Esophagus mucosa (tissue), 1 donor: ENCODE measurements around the gene CRY1. TPM values are rescaled to one million over a fixed set of nuclear protein-coding genes. Genes with fewer than 3 reads are reported as not detected.
"Not testable (repeated sequence)": the region's sequence is repeated elsewhere in the genome, so short reads cannot be mapped to it uniquely, and the experiment has no call there.

Experiments used
- ATAC-seq: fragments of 200-7000 bp; cut with Tn5 transposase; one replicate; pipeline ENCODE4 v1.9.1; 2020
- total RNA-seq: library from RNA; stranded (reverse); gene quantifications from one replicate; pipeline ENCODE4 v1.2.4, GENCODE V29; 2023
- donor health status: DM: yes; HTN: yes; CAD: no.

The CRY1 gene
- total RNA-seq, 1 donor from 2014 or later, result 5.0 TPM

GRCh38 chr12:107058190-107058589 lies 35.2 kb downstream of the CRY1 start:
- ATAC-seq, result no peak

DNA sequence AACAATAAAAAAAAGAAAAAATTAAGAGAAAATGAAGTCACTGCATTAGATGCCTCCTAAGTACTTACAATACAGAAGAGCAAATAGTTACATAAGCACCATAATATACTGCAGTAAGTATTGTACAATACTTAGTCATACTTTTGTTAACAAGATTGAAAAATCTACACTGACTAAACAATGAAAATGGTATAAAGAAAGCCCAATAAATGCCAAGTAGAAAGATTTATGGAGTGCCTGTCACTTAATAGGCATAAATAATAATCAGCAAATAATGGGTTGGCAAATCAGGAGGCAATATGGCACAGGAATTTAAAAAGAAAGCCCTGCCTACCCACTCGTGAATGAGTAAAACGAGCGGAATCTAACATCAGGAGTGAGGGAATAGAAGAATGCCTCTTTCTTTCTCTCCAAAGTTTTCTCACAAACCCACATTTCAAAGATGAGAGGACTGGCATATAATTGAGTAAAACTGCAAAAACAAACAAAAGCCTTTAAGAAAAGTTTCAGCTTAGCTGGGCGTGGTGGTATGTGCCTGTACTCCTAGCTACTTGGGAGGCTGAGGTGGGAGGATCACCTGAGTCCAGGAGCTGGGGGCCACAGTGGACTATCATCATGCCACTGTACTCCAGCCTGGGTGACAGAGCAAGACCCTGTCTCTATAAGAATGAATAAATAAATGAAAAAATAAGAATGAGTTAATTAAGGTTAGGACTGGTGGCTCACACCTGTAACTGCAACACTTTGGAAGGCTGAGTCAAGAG lies 36.1 kb downstream of the CRY1 start:
- peak; percentile 73 for ATAC-seq

DNA sequence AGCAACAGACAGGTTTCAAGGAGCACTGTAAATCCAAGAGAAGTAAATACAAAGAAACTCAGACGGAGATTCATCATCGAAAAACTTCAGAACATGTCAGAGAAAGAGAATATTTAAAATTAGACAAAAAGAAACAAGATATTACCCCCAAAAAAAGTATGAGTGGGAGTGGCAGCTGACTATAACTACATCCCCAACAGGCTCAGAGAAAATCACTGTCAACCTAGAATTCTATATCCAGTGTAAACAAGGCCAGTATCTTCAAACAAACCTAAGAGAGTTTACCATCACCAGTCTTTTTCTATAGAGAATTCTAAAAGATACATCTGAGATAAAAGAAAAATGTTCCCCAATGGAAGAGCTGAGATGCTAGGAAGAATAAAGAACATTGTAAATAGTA lies 39.6 kb downstream of the CRY1 start:
- no peak for ATAC-seq

GRCh38 chr12:107045186-107045585 lies 48.2 kb downstream of the CRY1 start:
- no peak for ATAC-seq

- no peak for ATAC-seq
Observed at GRCh38 chr12:107042801-107043200, 50.5 kb downstream of the CRY1 start.

DNA sequence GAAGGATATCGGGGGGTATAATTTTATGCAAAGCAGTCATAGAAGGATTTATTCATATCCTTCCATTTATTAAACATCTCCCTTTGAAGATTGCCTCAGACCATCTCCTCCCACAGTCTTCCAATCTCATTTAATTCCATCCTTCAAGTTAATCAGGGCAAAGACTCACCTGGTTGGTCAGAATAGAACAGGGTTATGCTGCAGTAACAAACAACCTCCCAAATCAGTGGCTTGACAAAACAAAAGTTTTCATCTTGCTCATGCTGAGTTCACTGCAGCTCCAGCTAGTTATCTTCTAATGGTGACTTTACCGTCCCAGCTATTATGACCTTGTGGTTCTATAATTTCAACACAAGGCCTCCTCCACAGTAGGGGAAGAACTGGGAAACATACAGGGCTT lies 57.6 kb downstream of the CRY1 start:
- no peak for ATAC-seq

GRCh38 chr12:107033758-107034739 lies 59.3 kb downstream of the CRY1 start:
- ATAC-seq, result no peak

DNA sequence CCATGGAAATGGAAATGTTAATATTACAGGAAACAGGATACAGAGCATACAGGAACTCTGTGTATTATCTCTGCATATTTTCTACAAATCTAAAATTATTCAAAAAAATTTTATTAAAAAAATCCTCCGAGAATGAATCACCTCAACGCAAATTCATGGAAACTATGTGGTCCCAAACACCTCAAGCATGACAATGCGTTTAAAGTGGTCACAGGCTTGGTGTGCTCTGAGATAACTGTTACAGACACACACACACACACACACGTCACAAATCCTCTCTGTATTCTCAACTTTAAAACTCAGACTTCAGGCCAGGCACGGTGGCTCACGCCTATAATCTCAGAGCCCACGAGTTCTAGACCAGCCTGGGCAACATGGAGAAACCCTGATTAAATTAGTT lies 61.1 kb downstream of the CRY1 start:
- ATAC-seq, result no peak

DNA sequence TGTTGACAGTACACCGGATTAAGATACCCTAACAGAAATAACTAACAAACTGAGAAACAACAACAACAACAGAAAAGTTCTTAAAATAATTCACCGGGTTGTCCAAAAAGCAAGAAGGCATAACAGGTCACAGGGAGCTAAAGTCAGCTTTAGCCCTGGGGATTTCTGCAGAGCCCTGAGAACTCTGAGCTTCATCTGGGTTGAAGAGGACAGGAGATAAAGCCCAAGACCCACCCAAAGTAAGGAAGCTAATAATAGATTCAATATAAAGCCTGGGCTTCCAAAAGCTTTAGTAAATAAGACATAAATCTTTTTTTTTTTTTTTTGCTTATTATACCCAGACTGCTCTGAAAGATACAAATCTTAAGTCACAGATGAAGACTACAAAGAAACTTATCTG lies 62.3 kb downstream of the CRY1 start:
- ATAC-seq, result no peak

- no peak for ATAC-seq
Observed at GRCh38 chr12:107029081-107029480, 64.3 kb downstream of the CRY1 start.

GRCh38 chr12:107027636-107028053 lies 65.7 kb downstream of the CRY1 start:
- ATAC-seq, result peak; percentile 100

- no peak for ATAC-seq
Observed at GRCh38 chr12:107026806-107027635, 66.3 kb downstream of the CRY1 start.

DNA sequence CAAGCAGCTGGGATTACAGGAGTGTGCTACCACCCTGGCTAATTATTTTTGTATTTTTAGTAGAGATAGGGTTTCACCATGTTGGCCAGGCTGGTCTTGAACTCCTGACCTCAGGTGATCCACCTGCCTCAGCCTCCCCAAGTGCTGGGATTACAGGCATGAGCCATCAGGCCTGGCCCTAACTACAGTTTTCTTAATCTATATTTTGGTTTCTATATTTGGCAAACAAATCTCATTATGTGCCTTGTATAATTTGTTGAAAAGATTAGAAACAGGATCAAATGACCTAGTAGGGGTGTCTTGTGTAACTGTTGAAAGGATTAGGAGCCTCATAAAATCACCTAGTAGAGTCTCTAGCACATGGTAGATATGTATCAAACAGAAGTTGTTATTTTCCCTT lies 67.0 kb downstream of the CRY1 start:
- not testable (repeated sequence) for ATAC-seq

- no peak for ATAC-seq
Observed at GRCh38 chr12:107025671-107026070, 67.7 kb downstream of the CRY1 start.

- ATAC-seq, result no peak
Observed at GRCh38 chr12:107019546-107019945, 73.8 kb downstream of the CRY1 start.

GRCh38 chr12:107017042-107017441 lies 76.3 kb downstream of the CRY1 start:
- no peak for ATAC-seq

DNA sequence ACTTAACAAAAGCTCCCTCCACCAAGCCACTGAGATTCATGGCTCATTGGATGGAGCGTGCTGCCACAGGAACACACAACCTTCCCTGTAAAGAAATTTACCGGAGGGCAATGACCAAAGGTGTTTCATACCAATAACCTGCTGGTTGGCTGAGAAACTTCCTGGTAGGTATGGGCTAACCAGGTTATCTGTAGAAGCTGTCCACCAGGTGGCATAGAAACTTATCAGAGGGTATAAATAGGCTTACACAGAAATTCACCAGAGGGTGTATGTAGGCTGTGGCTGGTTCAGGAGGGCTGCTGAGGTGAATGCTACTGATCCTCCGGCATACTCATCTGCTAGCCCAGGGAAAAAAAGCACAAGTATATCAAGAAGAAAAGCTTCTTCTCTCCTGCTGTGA lies 79.3 kb downstream of the CRY1 start:
- ATAC-seq, result peak; percentile 98

DNA sequence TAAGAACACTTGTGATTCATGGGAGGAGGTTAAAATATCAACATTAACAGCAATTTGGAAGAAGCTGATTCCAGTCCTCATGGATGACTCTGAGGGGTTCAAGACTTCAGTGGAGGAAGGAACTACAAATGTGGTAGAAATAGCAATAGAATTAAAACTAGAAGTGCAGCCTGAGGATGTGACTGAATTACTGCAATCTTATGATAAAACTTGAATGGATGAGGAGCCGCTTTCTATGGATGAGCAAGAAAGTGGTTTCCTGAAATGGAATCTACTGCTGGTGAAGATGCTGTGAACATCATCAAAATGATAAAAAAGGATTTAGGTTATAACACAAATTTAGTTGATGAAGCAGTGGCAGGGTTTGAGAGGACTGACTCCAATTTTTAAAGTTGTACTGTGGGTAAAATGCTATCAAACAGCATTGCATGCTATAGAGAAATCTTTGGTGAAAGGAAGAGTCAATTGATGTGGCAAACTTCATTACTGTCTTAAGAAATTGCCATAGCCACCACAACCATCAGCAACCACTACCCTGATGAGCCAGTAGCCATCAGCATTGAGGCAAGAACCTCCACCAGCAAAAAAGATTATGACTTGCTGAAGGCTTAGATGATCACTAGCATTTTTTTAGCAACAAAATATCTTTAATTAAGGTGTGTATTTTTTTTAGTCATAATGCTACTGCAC lies 80.5 kb downstream of the CRY1 start:
- ATAC-seq, result no peak

- no peak for ATAC-seq
Observed at GRCh38 chr12:107011519-107011918, 81.8 kb downstream of the CRY1 start.

- ATAC-seq, result no peak
Observed at GRCh38 chr12:107007411-107007810, 85.9 kb downstream of the CRY1 start.

- ATAC-seq, result not testable (repeated sequence)
Observed at GRCh38 chr12:107002665-107003064, 90.7 kb downstream of the CRY1 start.

- no peak for ATAC-seq
Observed at GRCh38 chr12:106999446-106999845, 93.9 kb downstream of the CRY1 start.
